NCI-H2171 (cell line): Measurements from ENCODE around the gene MAP7.

Source experiments
- DNase-seq: peaks from one replicate; lab custom pipeline; 2025; lab: John Stamatoyannopoulos, UW

Gene MAP7

GRCh38 chr6:136564180-136564579 lies 14.0 kb upstream of the MAP7 start:
- no peak for DNase-seq

- no peak for DNase-seq
Observed at GRCh38 chr6:136563386-136564152, 13.3 kb upstream of the MAP7 start.

- no peak for DNase-seq
Observed at GRCh38 chr6:136562211-136562610, 12.0 kb upstream of the MAP7 start.

GRCh38 chr6:136553166-136553787 lies 3.1 kb upstream of the MAP7 start:
- DNase-seq, result no peak

- DNase-seq, result no peak
Observed at GRCh38 chr6:136552054-136552453, 1.8 kb upstream of the MAP7 start.

- DNase-seq, result no peak
Observed at GRCh38 chr6:136551103-136551502, 881 bp upstream of the MAP7 start.

- no peak for DNase-seq
Observed at GRCh38 chr6:136550045-136550329, 235 bp downstream of the MAP7 start.

- DNase-seq, result no peak
Observed at GRCh38 chr6:136549300-136550044, 750 bp downstream of the MAP7 start.

GRCh38 chr6:136548582-136549299 lies 1.5 kb downstream of the MAP7 start:
- no peak for DNase-seq

- no peak for DNase-seq
Observed at GRCh38 chr6:136547871-136548270, 2.4 kb downstream of the MAP7 start.

GRCh38 chr6:136547336-136547735 lies 2.9 kb downstream of the MAP7 start:
- DNase-seq, result peak; percentile 49

- DNase-seq, result no peak
Observed at GRCh38 chr6:136546331-136546730, 3.9 kb downstream of the MAP7 start.

GRCh38 chr6:136544326-136544725 lies 5.9 kb downstream of the MAP7 start:
- DNase-seq, result peak; percentile 22

GRCh38 chr6:136541395-136541794 lies 8.8 kb downstream of the MAP7 start:
- no peak for DNase-seq

- no peak for DNase-seq
Observed at GRCh38 chr6:136539967-136540652, 10.1 kb downstream of the MAP7 start.

- DNase-seq, result no peak
Observed at GRCh38 chr6:136538836-136539235, 11.4 kb downstream of the MAP7 start.

GRCh38 chr6:136535880-136536650 lies 14.2 kb downstream of the MAP7 start:
- DNase-seq, result no peak

GRCh38 chr6:136535017-136535765 lies 15.0 kb downstream of the MAP7 start:
- no peak for DNase-seq

GRCh38 chr6:136534268-136534667 lies 16.0 kb downstream of the MAP7 start:
- DNase-seq, result no peak

- DNase-seq, result no peak
Observed at GRCh38 chr6:136533487-136533886, 16.7 kb downstream of the MAP7 start.
